PC-3 (cell line): Measurements from ENCODE around the gene TTC28. TPM values are rescaled to one million over a fixed set of nuclear protein-coding genes. Genes with fewer than 3 reads are reported as not detected.

Source experiments
- ATAC-seq: fragments of 200-7000 bp; cut with Tn5 transposase; 2 replicates; pipeline ENCODE4 v1.9.1; 2020; ENCODE audit warnings: mild to moderate bottlenecking, moderate library complexity
- BruUV-seq: library from RNA; stranded (reverse); fragments of 400-500 nt; replicated peaks from 2 replicates; lab custom pipeline; 2021; lab: Mats Ljungman, UMichigan
- CTCF ChIA-PET: fragments of 300-600 bp; sonication (Branson Sonifier 250); formaldehyde crosslinking; loops from one replicate; lab custom pipeline; 2022; ENCODE audit warnings: antibody characterized with exemption; lab: Charles Lee
- POLR2A ChIA-PET: fragments of 300-600 bp; sonication (Branson Sonifier 250); formaldehyde crosslinking; loops from one replicate; lab custom pipeline; 2022; ENCODE audit warnings: antibody characterized with exemption; ENCODE audit not compliant: unreplicated experiment; lab: Charles Lee
- DNase-seq: peaks from one replicate; pipeline ENCODE4 v3.0.0-alpha.2; 2015
- H2AFZ ChIP-seq: fragments of 300-600 bp; sonication (generic); 2 replicates; pipeline ENCODE4 v1.6.0; 2016; ENCODE audit warnings: antibody characterized with exemption, low read length
- H3F3A ChIP-seq: fragments of 300-600 bp; sonication (generic); one replicate; pipeline ENCODE4 v1.6.0; 2017; ENCODE audit warnings: antibody characterized with exemption, low read length, control low read depth, mild to moderate bottlenecking; ENCODE audit not compliant: unreplicated experiment
- H3K27ac ChIP-seq: fragments of 300-600 bp; sonication (generic); 2 replicates; pipeline ENCODE4 v1.5.1; 2016; ENCODE audit warnings: mild to moderate bottlenecking, low read length
- H3K27me3 ChIP-seq: fragments of 300-600 bp; sonication (generic); 2 replicates; pipeline ENCODE4 v1.6.1; 2016; ENCODE audit warnings: low read length, mixed read lengths
- H3K36me3 ChIP-seq: fragments of 300-600 bp; sonication (generic); 2 replicates; pipeline ENCODE4 v1.6.1; 2016; ENCODE audit warnings: low read depth, mixed run types, low read length, mixed read lengths
- H3K4me1 ChIP-seq: fragments of 300-600 bp; sonication (generic); 2 replicates; pipeline ENCODE4 v1.5.1; 2016; ENCODE audit warnings: low read length; ENCODE audit not compliant: insufficient read depth
- H3K4me2 ChIP-seq: fragments of 300-600 bp; sonication (generic); 2 replicates; pipeline ENCODE4 v1.6.0; 2016; ENCODE audit warnings: low read length
- H3K4me3 ChIP-seq: fragments of 300-600 bp; sonication (generic); 2 replicates; pipeline ENCODE4 v1.5.1; 2016; ENCODE audit warnings: mild to moderate bottlenecking, low read length, mixed read lengths
- H3K79me2 ChIP-seq: fragments of 300-600 bp; sonication (generic); 2 replicates; pipeline ENCODE4 v1.6.1; 2017; ENCODE audit warnings: low read length, mixed read lengths
- H3K9ac ChIP-seq: fragments of 300-600 bp; sonication (generic); 2 replicates; pipeline ENCODE4 v1.6.0; 2016; ENCODE audit warnings: mild to moderate bottlenecking, low read length
- H3K9me2 ChIP-seq: fragments of 300-600 bp; sonication (generic); replicated peaks from 2 replicates; pipeline ENCODE4 v1.6.1; 2016; ENCODE audit warnings: mixed run types, low read length, mixed read lengths
- H3K9me3 ChIP-seq: fragments of 300-600 bp; sonication (generic); 2 replicates; pipeline ENCODE4 v1.6.1; 2016; ENCODE audit warnings: low read length, mixed read lengths
- H4K20me1 ChIP-seq: fragments of 300-600 bp; sonication (generic); 2 replicates; pipeline ENCODE4 v1.6.1; 2016; ENCODE audit warnings: low read length, mixed read lengths
- EZH2 ChIP-seq: fragments of 300-600 bp; sonication (generic); IDR thresholded peaks from one replicate; pipeline ENCODE4 v1.6.1; 2017; ENCODE audit warnings: antibody characterized with exemption, mild to moderate bottlenecking, low read length; ENCODE audit not compliant: unreplicated experiment
- EZH2phosphoT487 ChIP-seq: fragments of 300-600 bp; sonication (generic); IDR thresholded peaks from 2 replicates; pipeline ENCODE4 v1.6.1; 2018; ENCODE audit warnings: mild to moderate bottlenecking, antibody characterized with exemption, low read length, borderline replicate concordance
- intact Hi-C: fragments of 100-400 bp; cut with micrococcal nuclease; formaldehyde crosslinking; loops from 2 replicates; pipeline ENCODE4 v1.9.0; 2023
- total RNA-seq: library from RNA; depleted of rRNA; stranded (reverse); fragments of >200 nt; gene quantifications from 2 replicates; pipeline ENCODE4 v1.2.3, GENCODE V29; 2014
- TF ChIP-seq, protein P1 (sequence below): fragments of 300-600 bp; sonication (generic); conservative IDR thresholded peaks from 2 replicates; pipeline ENCODE4 v1.5.1; 2017; ENCODE audit warnings: antibody characterized with exemption, low read depth, mild to moderate bottlenecking, low read length

Gene TTC28
- total RNA-seq, 1 experiment from 2014 or later: 6.3 TPM

DNA sequence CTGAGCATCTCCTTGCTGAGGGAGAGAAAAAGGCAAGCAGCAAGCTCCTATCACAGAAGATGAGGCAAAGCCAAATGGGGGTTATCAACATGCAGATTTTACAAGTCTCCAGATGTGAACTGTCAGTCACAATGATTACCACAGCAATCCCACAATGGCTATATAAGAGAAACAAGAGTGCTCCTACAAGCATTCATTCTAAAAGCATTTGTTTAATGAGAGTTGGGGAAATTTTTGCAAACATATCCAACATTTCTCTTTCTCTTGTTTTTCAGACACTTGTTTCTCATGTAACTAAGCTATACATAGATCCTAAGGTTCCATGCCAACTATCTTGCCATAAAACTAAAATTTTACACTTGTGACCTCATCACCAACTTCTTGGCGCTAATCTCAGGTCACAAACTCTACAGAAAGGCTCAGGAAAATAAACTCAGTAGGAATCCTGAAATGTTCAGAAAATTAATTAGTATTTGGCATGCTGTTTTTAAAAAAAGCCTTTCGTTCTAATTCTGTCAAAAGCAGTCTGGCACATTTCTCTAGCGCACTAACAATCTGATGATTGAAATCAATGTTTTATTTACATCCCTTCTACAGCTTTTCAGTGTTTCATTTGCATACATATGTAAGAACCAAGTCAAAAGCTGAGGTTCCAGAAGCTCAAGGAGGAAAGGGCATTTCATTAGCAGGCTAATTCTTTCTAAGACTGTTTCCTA, 199.5 kb downstream of the TTC28 start:
- Histone ChIP-seq H3K9me2 (no peaks in the 10 kb centered on the region), H3K9me3 (no peaks in the 10 kb centered on the region), H3K36me3 (no peaks in the 10 kb centered on the region), H2AFZ (no peak overlapping the region), H3F3A (no peaks in the 10 kb centered on the region), H3K4me1 (no peaks in the 10 kb centered on the region), H3K27ac (no peak overlapping the region), H3K4me2 (no peak overlapping the region), H3K9ac (no peak overlapping the region), H3K27me3 (no peaks in the 10 kb centered on the region), H4K20me1 (no peaks in the 10 kb centered on the region), H3K79me2 (no peaks in the 10 kb centered on the region), H3K4me3 (no peak overlapping the region)
- ATAC-seq (no peak), DNase-seq (no peak)
- no peak for TF ChIP-seq EZH2
- CTCF ChIA-PET: no interaction called here
- intact Hi-C loops: no loop called here
- POLR2A ChIA-PET: no interaction called here
- BruUV-seq: no TSS peak

DNA sequence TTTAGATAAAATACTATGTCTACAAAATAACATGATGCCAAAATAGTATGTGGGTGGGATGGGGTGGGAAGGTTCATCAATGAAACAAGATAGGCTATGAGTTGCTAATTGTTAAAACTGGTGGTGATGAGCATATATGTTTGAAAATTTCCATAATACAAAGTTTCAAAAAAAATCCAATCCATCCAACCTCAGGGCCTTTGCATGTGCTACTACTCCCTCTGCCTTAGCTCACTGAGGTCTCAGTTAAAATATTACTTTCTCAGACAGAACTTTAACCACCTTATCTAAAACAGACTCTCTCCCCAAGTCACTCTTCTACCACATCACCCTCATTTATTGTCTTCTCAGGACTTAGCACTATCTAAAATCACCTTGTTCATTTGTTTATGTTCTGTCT, 201.1 kb downstream of the TTC28 start:
- Histone ChIP-seq H2AFZ (no peak overlapping the region), H4K20me1 (no peaks in the 10 kb centered on the region), H3K9me3 (no peaks in the 10 kb centered on the region), H3K9ac (no peak overlapping the region), H3K36me3 (no peaks in the 10 kb centered on the region), H3K27me3 (no peaks in the 10 kb centered on the region), H3F3A (no peaks in the 10 kb centered on the region), H3K4me2 (no peak overlapping the region), H3K4me3 (no peak overlapping the region), H3K79me2 (no peaks in the 10 kb centered on the region), H3K4me1 (no peaks in the 10 kb centered on the region), H3K9me2 (no peaks in the 10 kb centered on the region), H3K27ac (no peak overlapping the region)
- no peak for DNase-seq
- intact Hi-C loops: no loop called here
- TF ChIP-seq, protein P1, sequence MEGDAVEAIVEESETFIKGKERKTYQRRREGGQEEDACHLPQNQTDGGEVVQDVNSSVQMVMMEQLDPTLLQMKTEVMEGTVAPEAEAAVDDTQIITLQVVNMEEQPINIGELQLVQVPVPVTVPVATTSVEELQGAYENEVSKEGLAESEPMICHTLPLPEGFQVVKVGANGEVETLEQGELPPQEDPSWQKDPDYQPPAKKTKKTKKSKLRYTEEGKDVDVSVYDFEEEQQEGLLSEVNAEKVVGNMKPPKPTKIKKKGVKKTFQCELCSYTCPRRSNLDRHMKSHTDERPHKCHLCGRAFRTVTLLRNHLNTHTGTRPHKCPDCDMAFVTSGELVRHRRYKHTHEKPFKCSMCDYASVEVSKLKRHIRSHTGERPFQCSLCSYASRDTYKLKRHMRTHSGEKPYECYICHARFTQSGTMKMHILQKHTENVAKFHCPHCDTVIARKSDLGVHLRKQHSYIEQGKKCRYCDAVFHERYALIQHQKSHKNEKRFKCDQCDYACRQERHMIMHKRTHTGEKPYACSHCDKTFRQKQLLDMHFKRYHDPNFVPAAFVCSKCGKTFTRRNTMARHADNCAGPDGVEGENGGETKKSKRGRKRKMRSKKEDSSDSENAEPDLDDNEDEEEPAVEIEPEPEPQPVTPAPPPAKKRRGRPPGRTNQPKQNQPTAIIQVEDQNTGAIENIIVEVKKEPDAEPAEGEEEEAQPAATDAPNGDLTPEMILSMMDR: no peak
- TF ChIP-seq EZH2phosphoT487 (no peak), EZH2 (no peak)
- no TSS peak for BruUV-seq
- ChIA-PET POLR2A (no interaction called here), CTCF (no interaction called here)
- ATAC-seq: no peak

DNA sequence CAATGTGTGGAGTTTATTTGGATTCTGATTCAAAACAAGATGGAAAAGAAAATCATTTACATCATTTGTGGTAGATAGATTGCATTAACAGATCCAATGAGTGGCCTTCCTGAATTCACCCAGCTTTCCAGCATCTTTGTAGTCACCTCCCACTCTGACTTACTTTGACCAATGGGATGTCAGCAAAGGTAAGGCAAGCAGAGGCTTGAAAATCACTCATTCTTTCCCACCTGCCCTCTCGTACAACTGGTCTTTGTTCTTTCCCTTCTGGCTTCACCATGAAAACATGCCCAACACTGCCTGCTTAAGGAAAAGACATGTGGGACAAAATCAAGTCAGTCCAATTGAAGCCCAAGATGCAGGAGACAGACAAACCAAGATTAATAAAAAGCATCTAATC, 202.1 kb downstream of the TTC28 start:
- Histone ChIP-seq H3K9me3 (no peaks in the 10 kb centered on the region), H3K27me3 (no peaks in the 10 kb centered on the region), H3K79me2 (no peaks in the 10 kb centered on the region), H3K9me2 (no peaks in the 10 kb centered on the region), H4K20me1 (no peaks in the 10 kb centered on the region), H3K4me1 (no peaks in the 10 kb centered on the region), H3K4me3 (no peak overlapping the region), H3K9ac (no peak overlapping the region), H3K36me3 (no peaks in the 10 kb centered on the region), H3F3A (no peaks in the 10 kb centered on the region), H3K27ac (no peak overlapping the region), H3K4me2 (no peak overlapping the region), H2AFZ (no peak overlapping the region)
- intact Hi-C loops: no loop called here
- no peak for ATAC-seq
- DNase-seq: no peak
- ChIA-PET CTCF (no interaction called here), POLR2A (no interaction called here)
- TF ChIP-seq EZH2phosphoT487 (no peak), EZH2 (no peak)
- TF ChIP-seq, protein P1: no peak
- BruUV-seq: no TSS peak
